ENCODE results near the gene DNAJC28. TPM values are rescaled to one million over a fixed set of nuclear protein-coding genes. Genes with fewer than 3 reads are reported as not detected.

Gene DNAJC28
- total and polyA plus RNA-seq, 9 of the 15 experiments (the other 6 are each of a cell fraction or from before 2014, with no cell fraction given): 0.68 to 2.5 (median 1.1) TPM

DNA sequence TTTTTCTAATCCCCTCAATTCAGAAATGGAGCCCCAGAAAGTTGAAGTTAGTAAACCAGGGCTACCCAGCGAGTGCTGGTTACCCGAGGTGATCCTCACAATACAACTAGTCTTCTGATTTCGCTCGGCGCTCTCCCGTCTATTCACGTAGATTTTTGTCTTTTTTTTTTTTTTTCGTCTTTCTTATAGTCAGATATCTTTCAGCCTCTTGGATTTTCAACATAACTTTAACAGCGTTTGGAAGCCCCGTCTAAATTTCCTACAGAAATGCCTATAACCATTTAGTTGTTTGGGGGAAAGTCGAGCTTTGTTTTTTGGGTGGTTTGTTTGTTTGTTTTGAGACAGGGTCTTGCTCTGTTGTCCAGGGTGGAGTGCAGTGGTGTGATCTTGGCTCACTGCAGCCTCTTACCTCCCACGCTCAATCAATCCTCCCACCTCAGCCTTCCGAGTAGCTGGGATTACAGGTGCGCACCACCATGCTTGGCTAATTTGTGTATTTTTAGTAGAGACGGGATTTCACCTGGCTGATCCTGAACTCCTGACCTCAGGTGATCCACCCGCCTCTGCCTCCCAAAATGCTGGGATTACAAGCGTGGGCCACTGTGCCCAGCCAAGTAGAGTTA, 10.9 kb downstream of the DNAJC28 start (continued):
- TF ChIP-seq, protein P1, sequence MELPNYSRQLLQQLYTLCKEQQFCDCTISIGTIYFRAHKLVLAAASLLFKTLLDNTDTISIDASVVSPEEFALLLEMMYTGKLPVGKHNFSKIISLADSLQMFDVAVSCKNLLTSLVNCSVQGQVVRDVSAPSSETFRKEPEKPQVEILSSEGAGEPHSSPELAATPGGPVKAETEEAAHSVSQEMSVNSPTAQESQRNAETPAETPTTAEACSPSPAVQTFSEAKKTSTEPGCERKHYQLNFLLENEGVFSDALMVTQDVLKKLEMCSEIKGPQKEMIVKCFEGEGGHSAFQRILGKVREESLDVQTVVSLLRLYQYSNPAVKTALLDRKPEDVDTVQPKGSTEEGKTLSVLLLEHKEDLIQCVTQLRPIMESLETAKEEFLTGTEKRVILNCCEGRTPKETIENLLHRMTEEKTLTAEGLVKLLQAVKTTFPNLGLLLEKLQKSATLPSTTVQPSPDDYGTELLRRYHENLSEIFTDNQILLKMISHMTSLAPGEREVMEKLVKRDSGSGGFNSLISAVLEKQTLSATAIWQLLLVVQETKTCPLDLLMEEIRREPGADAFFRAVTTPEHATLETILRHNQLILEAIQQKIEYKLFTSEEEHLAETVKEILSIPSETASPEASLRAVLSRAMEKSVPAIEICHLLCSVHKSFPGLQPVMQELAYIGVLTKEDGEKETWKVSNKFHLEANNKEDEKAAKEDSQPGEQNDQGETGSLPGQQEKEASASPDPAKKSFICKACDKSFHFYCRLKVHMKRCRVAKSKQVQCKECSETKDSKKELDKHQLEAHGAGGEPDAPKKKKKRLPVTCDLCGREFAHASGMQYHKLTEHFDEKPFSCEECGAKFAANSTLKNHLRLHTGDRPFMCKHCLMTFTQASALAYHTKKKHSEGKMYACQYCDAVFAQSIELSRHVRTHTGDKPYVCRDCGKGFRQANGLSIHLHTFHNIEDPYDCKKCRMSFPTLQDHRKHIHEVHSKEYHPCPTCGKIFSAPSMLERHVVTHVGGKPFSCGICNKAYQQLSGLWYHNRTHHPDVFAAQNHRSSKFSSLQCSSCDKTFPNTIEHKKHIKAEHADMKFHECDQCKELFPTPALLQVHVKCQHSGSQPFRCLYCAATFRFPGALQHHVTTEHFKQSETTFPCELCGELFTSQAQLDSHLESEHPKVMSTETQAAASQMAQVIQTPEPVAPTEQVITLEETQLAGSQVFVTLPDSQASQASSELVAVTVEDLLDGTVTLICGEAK (IDR thresholded peaks at IDR 0.05): peak; percentile 79
- TF ChIP-seq, protein P1 (CRISPR knock-in tag; IDR thresholded peaks at IDR 0.05): no peak
- TF ChIP-seq ZNF324 (CRISPR knock-in tag; IDR thresholded peaks at IDR 0.05) (no peak), ZNF140 (CRISPR knock-in tag; IDR thresholded peaks at IDR 0.05) (no peak), NBN (IDR thresholded peaks at IDR 0.05; ENCODE audit: low read depth) (0 out of 2 replicates have a peak, but pooled peaks have one; percentile 16), TEAD4 (IDR thresholded peaks at IDR 0.05; ENCODE audit: low read length) (0 out of 2 replicates have a peak, but pooled peaks have one; percentile 5), TEAD4 (CRISPR knock-in tag; IDR thresholded peaks at IDR 0.05; ENCODE audit: borderline replicate concordance) (no peak), EGR1 (conservative IDR thresholded peaks at IDR 0.05) (peak; percentile 62; the same call in 1 of the 2 replicates), GTF2E2 (tag; IDR thresholded peaks at IDR 0.05) (no peak), ELF4 (CRISPR knock-in tag; IDR thresholded peaks at IDR 0.05) (0 out of 2 replicates have a peak, but pooled peaks have one; percentile 13), ZFP30 (CRISPR knock-in tag; IDR thresholded peaks at IDR 0.05; ENCODE audit: borderline replicate concordance) (no peak), ZNF121 (CRISPR knock-in tag; conservative IDR thresholded peaks at IDR 0.05) (peak; percentile 94), LARP7 (IDR thresholded peaks at IDR 0.05) (no peak), TRIM24 (IDR thresholded peaks at IDR 0.05) (0 out of 4 replicates have a peak, but pooled peaks of 1 of the 2 experiments have one; percentile 6), ZNF766 (CRISPR knock-in tag; conservative IDR thresholded peaks at IDR 0.05) (no peak), SMARCA4 (IDR thresholded peaks at IDR 0.05) (peak; percentile 34; the same call in 1 of the 2 replicates), ARNT (IDR thresholded peaks at IDR 0.05) (0 out of 4 replicates have a peak, but pooled peaks of 1 of the 2 experiments have one; percentile 27)
- TF ChIP-seq, protein P2, sequence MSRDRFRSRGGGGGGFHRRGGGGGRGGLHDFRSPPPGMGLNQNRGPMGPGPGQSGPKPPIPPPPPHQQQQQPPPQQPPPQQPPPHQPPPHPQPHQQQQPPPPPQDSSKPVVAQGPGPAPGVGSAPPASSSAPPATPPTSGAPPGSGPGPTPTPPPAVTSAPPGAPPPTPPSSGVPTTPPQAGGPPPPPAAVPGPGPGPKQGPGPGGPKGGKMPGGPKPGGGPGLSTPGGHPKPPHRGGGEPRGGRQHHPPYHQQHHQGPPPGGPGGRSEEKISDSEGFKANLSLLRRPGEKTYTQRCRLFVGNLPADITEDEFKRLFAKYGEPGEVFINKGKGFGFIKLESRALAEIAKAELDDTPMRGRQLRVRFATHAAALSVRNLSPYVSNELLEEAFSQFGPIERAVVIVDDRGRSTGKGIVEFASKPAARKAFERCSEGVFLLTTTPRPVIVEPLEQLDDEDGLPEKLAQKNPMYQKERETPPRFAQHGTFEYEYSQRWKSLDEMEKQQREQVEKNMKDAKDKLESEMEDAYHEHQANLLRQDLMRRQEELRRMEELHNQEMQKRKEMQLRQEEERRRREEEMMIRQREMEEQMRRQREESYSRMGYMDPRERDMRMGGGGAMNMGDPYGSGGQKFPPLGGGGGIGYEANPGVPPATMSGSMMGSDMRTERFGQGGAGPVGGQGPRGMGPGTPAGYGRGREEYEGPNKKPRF (IDR thresholded peaks at IDR 0.05; ENCODE audit: low read depth, low read length): no peak

Data from K562 (cell line).